ENCODE results near the gene CUL5. TPM values are rescaled to one million over a fixed set of nuclear protein-coding genes. Genes with fewer than 3 reads are reported as not detected.
"Not testable (repeated sequence)": the region's sequence is repeated elsewhere in the genome, so short reads cannot be mapped to it uniquely, and the experiment has no call there.

CUL5 gene
- total RNA-seq, 2 experiments from 2014 or later: 27.7 to 30.7 TPM

- peaks cover 43% of the 10 kb centered on the region for H3K4me1 Mint-ChIP-seq (ENCODE audit: low read depth)
- intact Hi-C loops (cut with micrococcal nuclease): no loop called here
- no peak overlapping the region for H3K4me3 Mint-ChIP-seq
- POLR2A ChIA-PET: no interaction called here
- peaks cover 6% of the 10 kb centered on the region for H3K9me3 Mint-ChIP-seq
- no peak for DNase-seq
- no peaks in the 10 kb centered on the region for H3K27me3 Mint-ChIP-seq
- H3K27ac Mint-ChIP-seq: no peak overlapping the region
- CTCF ChIA-PET: interaction anchor here (1.2 to 4.1 kb wide), 2 partner anchors 18 to 20 kb away, joined by 5 to 19 read pairs; partner anchors contain the start of gene CUL5
- H3K36me3 Mint-ChIP-seq: peaks cover 14% of the 10 kb centered on the region
These were observed 18.4 kb downstream of the CUL5 start for GRCh38 chr11:108027057-108027456.

- CTCF ChIA-PET, H3K27ac Mint-ChIP-seq: not testable (repeated sequence)
These were observed 20.2 kb downstream of the CUL5 start for GRCh38 chr11:108028822-108029441.

GRCh38 chr11:108031604-108032003 is 22.9 kb downstream of the CUL5 start:
- H3K27me3 Mint-ChIP-seq; DNase-seq; H3K4me3 Mint-ChIP-seq; H3K9me3 Mint-ChIP-seq; intact Hi-C loops (cut with micrococcal nuclease); H3K27ac Mint-ChIP-seq; POLR2A ChIA-PET: not testable (repeated sequence)
- Mint-ChIP-seq H3K4me1 (ENCODE audit: low read depth) (peaks cover 25% of the 10 kb centered on the region), H3K36me3 (peaks cover 12% of the 10 kb centered on the region)
- CTCF ChIA-PET: interaction anchor here (2.0 kb wide), 1 partner anchor 23 kb away, joined by 6 read pairs; the partner anchor contains the start of gene CUL5

More at GRCh38 chr11:108028822-108029441, 20.2 kb downstream of the CUL5 start:
- H3K27me3 Mint-ChIP-seq; H3K9me3 Mint-ChIP-seq; H3K4me3 Mint-ChIP-seq; intact Hi-C loops (cut with micrococcal nuclease); DNase-seq; POLR2A ChIA-PET: not testable (repeated sequence)
- peaks cover 14% of the 10 kb centered on the region for H3K36me3 Mint-ChIP-seq
- peaks cover 47% of the 10 kb centered on the region for H3K4me1 Mint-ChIP-seq (ENCODE audit: low read depth)

- Mint-ChIP-seq H3K9me3 (peaks cover 6% of the 10 kb centered on the region), H3K4me1 (ENCODE audit: low read depth) (peaks cover 22% of the 10 kb centered on the region), H3K4me3 (no peak overlapping the region), H3K27ac (no peak overlapping the region), H3K36me3 (peaks cover 14% of the 10 kb centered on the region), H3K27me3 (no peaks in the 10 kb centered on the region)
- ChIA-PET CTCF (interaction anchor here (2.0 kb wide), 1 partner anchor 24 kb away, joined by 6 read pairs; the partner anchor contains the start of gene CUL5), POLR2A (no interaction called here)
- intact Hi-C loops (cut with micrococcal nuclease): no loop called here
- no peak for DNase-seq
These were observed 24.1 kb downstream of the CUL5 start for GRCh38 chr11:108032800-108033199.

GRCh38 chr11:108034034-108034433 is 25.3 kb downstream of the CUL5 start:
- Mint-ChIP-seq H3K4me1 (ENCODE audit: low read depth) (peaks cover 18% of the 10 kb centered on the region), H3K9me3 (peaks cover 6% of the 10 kb centered on the region), H3K4me3 (no peak overlapping the region), H3K36me3 (peaks cover 14% of the 10 kb centered on the region), H3K27ac (peak overlapping the region; percentile 38), H3K27me3 (no peaks in the 10 kb centered on the region)
- CTCF ChIA-PET: interaction anchor here (0.6 to 1.6 kb wide), 2 partner anchors 10 to 25 kb away, joined by 3 to 9 read pairs; partner anchors contain the start of gene CUL5
- DNase-seq: no peak
- intact Hi-C loops (cut with micrococcal nuclease): no loop called here
- POLR2A ChIA-PET: no interaction called here

GRCh38 chr11:108034952-108035351 is 26.3 kb downstream of the CUL5 start:
- Mint-ChIP-seq H3K27me3 (no peaks in the 10 kb centered on the region), H3K4me1 (ENCODE audit: low read depth) (peaks cover 16% of the 10 kb centered on the region), H3K27ac (no peak overlapping the region), H3K36me3 (peaks cover 19% of the 10 kb centered on the region), H3K9me3 (peaks cover 6% of the 10 kb centered on the region), H3K4me3 (no peak overlapping the region)
- ChIA-PET CTCF (no interaction called here), POLR2A (no interaction called here)
- no peak for DNase-seq
- intact Hi-C loops (cut with micrococcal nuclease): no loop called here

GRCh38 chr11:108035690-108036089 is 27.0 kb downstream of the CUL5 start:
- POLR2A ChIA-PET: interaction anchor here (0.6 kb wide), 1 partner anchor 734 kb away, joined by 3 read pairs; no protein-coding TSS in a partner anchor
- Mint-ChIP-seq H3K27me3 (no peaks in the 10 kb centered on the region), H3K4me1 (ENCODE audit: low read depth) (peaks cover 16% of the 10 kb centered on the region), H3K36me3 (peaks cover 19% of the 10 kb centered on the region), H3K4me3 (no peak overlapping the region), H3K9me3 (peaks cover 6% of the 10 kb centered on the region), H3K27ac (no peak overlapping the region)
- intact Hi-C loops (cut with micrococcal nuclease): no loop called here
- CTCF ChIA-PET: no interaction called here
- no peak for DNase-seq

- Mint-ChIP-seq H3K27ac (no peak overlapping the region), H3K4me3 (no peak overlapping the region), H3K9me3 (no peaks in the 10 kb centered on the region), H3K4me1 (ENCODE audit: low read depth) (peaks cover 11% of the 10 kb centered on the region), H3K36me3 (peaks cover 9% of the 10 kb centered on the region), H3K27me3 (no peaks in the 10 kb centered on the region)
- intact Hi-C loops (cut with micrococcal nuclease): no loop called here
- ChIA-PET CTCF (interaction anchor here (1.0 kb wide), 1 partner anchor 28 kb away, joined by 4 read pairs; the partner anchor contains the start of gene CUL5), POLR2A (no interaction called here)
- DNase-seq: no peak
These were observed 28.5 kb downstream of the CUL5 start for GRCh38 chr11:108037211-108037610.

- peaks cover 7% of the 10 kb centered on the region for H3K4me1 Mint-ChIP-seq (ENCODE audit: low read depth)
- intact Hi-C loops (cut with micrococcal nuclease): no loop called here
- peaks cover 9% of the 10 kb centered on the region for H3K36me3 Mint-ChIP-seq
- no peak overlapping the region for H3K4me3 Mint-ChIP-seq
- H3K27me3 Mint-ChIP-seq: no peaks in the 10 kb centered on the region
- POLR2A ChIA-PET: no interaction called here
- H3K27ac Mint-ChIP-seq: no peak overlapping the region
- DNase-seq: no peak
- CTCF ChIA-PET: interaction anchor here (1.0 kb wide), 1 partner anchor 29 kb away, joined by 4 read pairs; the partner anchor contains the start of gene CUL5
- H3K9me3 Mint-ChIP-seq: no peaks in the 10 kb centered on the region
These were observed 28.9 kb downstream of the CUL5 start for GRCh38 chr11:108037636-108038035.

GRCh38 chr11:108048269-108048668 is 39.6 kb downstream of the CUL5 start:
- Mint-ChIP-seq H3K4me3 (no peak overlapping the region), H3K27me3 (no peaks in the 10 kb centered on the region), H3K36me3 (peaks cover 21% of the 10 kb centered on the region), H3K9me3 (no peaks in the 10 kb centered on the region), H3K27ac (no peak overlapping the region), H3K4me1 (ENCODE audit: low read depth) (peaks cover 2% of the 10 kb centered on the region)
- intact Hi-C loops (cut with micrococcal nuclease): no loop called here
- DNase-seq: no peak
- ChIA-PET POLR2A (no interaction called here), CTCF (no interaction called here)

GRCh38 chr11:108062336-108062735 is 53.6 kb downstream of the CUL5 start:
- H3K27me3 Mint-ChIP-seq: no peaks in the 10 kb centered on the region
- POLR2A ChIA-PET: no interaction called here
- no peaks in the 10 kb centered on the region for H3K9me3 Mint-ChIP-seq
- H3K36me3 Mint-ChIP-seq: peaks cover 33% of the 10 kb centered on the region
- no peaks in the 10 kb centered on the region for H3K4me1 Mint-ChIP-seq (ENCODE audit: low read depth)
- H3K4me3 Mint-ChIP-seq: no peak overlapping the region
- intact Hi-C loops (cut with micrococcal nuclease): no loop called here
- no peak overlapping the region for H3K27ac Mint-ChIP-seq
- CTCF ChIA-PET: no interaction called here
- no peak for DNase-seq

- ChIA-PET POLR2A (no interaction called here), CTCF (no interaction called here)
- peaks cover 29% of the 10 kb centered on the region for H3K36me3 Mint-ChIP-seq
- no peaks in the 10 kb centered on the region for H3K4me1 Mint-ChIP-seq (ENCODE audit: low read depth)
- H3K4me3 Mint-ChIP-seq: no peak overlapping the region
- no peaks in the 10 kb centered on the region for H3K27me3 Mint-ChIP-seq
- intact Hi-C loops (cut with micrococcal nuclease): no loop called here
- no peaks in the 10 kb centered on the region for H3K9me3 Mint-ChIP-seq
- no peak for DNase-seq
- no peak overlapping the region for H3K27ac Mint-ChIP-seq
These were observed 54.7 kb downstream of the CUL5 start for GRCh38 chr11:108063410-108063809.

- Mint-ChIP-seq H3K36me3 (peaks cover 17% of the 10 kb centered on the region), H3K27me3 (no peaks in the 10 kb centered on the region), H3K9me3 (no peaks in the 10 kb centered on the region), H3K4me1 (ENCODE audit: low read depth) (peaks cover 13% of the 10 kb centered on the region), H3K27ac (no peak overlapping the region), H3K4me3 (no peak overlapping the region)
- intact Hi-C loops (cut with micrococcal nuclease): loop anchor here (1.0 kb wide), 1 partner anchor 60 kb away; no protein-coding TSS in a partner anchor
- ChIA-PET CTCF (interaction anchor here (1.0 kb wide), 1 partner anchor 61 kb away, joined by 3 read pairs; the partner anchor contains the start of gene CUL5), POLR2A (no interaction called here)
- DNase-seq: no peak
These were observed 61.2 kb downstream of the CUL5 start for GRCh38 chr11:108069947-108070346.

Data from activated CD4-positive, alpha-beta memory T cell treated with anti-CD3 and anti-CD28 coated beads for 36 hours (primary cell).